Measurements from ENCODE around the gene SFTA2.

DNA sequence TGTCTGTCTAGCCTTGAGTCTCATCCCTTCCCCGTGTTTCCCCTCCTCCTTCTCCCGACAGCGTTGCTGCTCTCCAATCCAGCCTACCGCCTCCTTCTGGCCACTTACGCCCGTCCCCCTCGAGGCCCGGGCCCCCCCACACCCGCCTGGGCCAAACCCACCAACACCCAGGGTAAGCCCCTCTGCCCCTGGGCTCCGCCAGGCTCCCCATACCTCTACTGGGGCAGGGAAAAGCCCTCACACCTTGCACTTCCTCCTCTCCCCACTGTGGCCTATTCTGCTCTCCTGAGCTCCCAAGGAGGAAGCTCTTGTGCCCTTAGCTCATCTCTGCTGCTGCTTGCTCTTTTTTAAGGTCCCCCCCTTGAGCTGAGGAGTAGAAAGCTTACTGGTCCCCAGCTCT is 36.6 kb downstream of the SFTA2 start:
- TF ChIP-seq EP300 (IDR thresholded peaks at IDR 0.05) = no peak
- TF ChIP-seq POLR2AphosphoS5 (IDR thresholded peaks at IDR 0.05) = no peak
- TF ChIP-seq, protein P1, sequence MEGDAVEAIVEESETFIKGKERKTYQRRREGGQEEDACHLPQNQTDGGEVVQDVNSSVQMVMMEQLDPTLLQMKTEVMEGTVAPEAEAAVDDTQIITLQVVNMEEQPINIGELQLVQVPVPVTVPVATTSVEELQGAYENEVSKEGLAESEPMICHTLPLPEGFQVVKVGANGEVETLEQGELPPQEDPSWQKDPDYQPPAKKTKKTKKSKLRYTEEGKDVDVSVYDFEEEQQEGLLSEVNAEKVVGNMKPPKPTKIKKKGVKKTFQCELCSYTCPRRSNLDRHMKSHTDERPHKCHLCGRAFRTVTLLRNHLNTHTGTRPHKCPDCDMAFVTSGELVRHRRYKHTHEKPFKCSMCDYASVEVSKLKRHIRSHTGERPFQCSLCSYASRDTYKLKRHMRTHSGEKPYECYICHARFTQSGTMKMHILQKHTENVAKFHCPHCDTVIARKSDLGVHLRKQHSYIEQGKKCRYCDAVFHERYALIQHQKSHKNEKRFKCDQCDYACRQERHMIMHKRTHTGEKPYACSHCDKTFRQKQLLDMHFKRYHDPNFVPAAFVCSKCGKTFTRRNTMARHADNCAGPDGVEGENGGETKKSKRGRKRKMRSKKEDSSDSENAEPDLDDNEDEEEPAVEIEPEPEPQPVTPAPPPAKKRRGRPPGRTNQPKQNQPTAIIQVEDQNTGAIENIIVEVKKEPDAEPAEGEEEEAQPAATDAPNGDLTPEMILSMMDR (IDR thresholded peaks at IDR 0.05) = no peak
- no peak for TF ChIP-seq POLR2A (IDR thresholded peaks at IDR 0.05)

All from sigmoid colon (tissue), 4 donors.